A549 (cell line): Measurements from ENCODE around the gene PROC. TPM values are rescaled to one million over a fixed set of nuclear protein-coding genes. Genes with fewer than 3 reads are reported as not detected.

Experiments
- ATAC-seq, 2 experiments: fragments of 200-7000 bp in 1 of 2; fragments of >200 bp in 1 of 2; cut with Nextera tagmentation in 1 of 2; cut with Tn5 transposase in 1 of 2; 3 replicates each; pipeline versions ENCODE4 v1.8.0 to v1.9.1; 2018 to 2020; ENCODE audit warnings: mild to moderate bottlenecking in 1 of 2, moderate library complexity in 1 of 2
- CTCF ChIA-PET: fragments of 300-600 bp; sonication (Branson Sonifier 250); formaldehyde crosslinking; extraction: SDS; loops from one replicate; lab custom pipeline; 2021; ENCODE audit warnings: antibody characterized with exemption, inconsistent platforms; lab: Yijun Ruan, JAX
- POLR2A ChIA-PET: fragments of 350-600 bp; formaldehyde crosslinking; extraction: SDS; loops from one replicate; lab custom pipeline; 2021; ENCODE audit warnings: antibody characterized with exemption, inconsistent platforms; lab: Yijun Ruan, JAX
- DNase-seq, 2 experiments: peaks; one replicate each; pipeline versions ENCODE4 v3.0.0 to v3.0.0-alpha.2; 2011 to 2016; ENCODE audit warnings: low read depth in 1 of 2, low spot score in 1 of 2
- FAIRE-seq: peaks from 2 replicates; lab custom pipeline; 2011; peaks lifted over from hg19 to GRCh38; lab: Jason Lieb, UNC
- H3K27ac ChIP-seq, 2 experiments: fragments of >200 bp; sonication (Bioruptor Twin); formaldehyde crosslinking; 3 replicates each; pipeline ENCODE4 v1.5.1; 2016 to 2017
- H3K4me1 ChIP-seq: fragments of >200 bp; sonication (Bioruptor Twin); formaldehyde crosslinking; 3 replicates; pipeline ENCODE4 v1.6.1; 2016
- H3K4me2 ChIP-seq: fragments of >200 bp; sonication (Bioruptor Twin); formaldehyde crosslinking; 3 replicates; pipeline ENCODE4 v1.6.1; 2016
- H3K4me3 ChIP-seq: fragments of >200 bp; sonication (Bioruptor Twin); formaldehyde crosslinking; 3 replicates; pipeline ENCODE4 v1.5.1; 2016
- H3K9me3 ChIP-seq: fragments of >200 bp; sonication (Bioruptor Twin); formaldehyde crosslinking; 3 replicates; pipeline ENCODE4 v1.6.1; 2016
- BHLHE40 ChIP-seq: IDR thresholded peaks from 2 replicates; pipeline ENCODE4 v1.6.1; 2012; ENCODE audit warnings: low read depth, low read length, inconsistent platforms
- CBX8 ChIP-seq: fragments of 200-600 bp; sonication (generic); IDR thresholded peaks from 2 replicates; pipeline ENCODE4 v1.6.1; 2016
- CEBPB ChIP-seq, 2 experiments: fragments of >200 bp in 1 of 2; sonication (Bioruptor Twin) in 1 of 2; formaldehyde crosslinking in 1 of 2; IDR thresholded peaks; 2 replicates each; pipeline ENCODE4 v1.6.1; 2012 to 2016
- CTCF ChIP-seq: fragments of >200 bp; sonication (Bioruptor Twin); formaldehyde crosslinking; IDR thresholded peaks from 3 replicates; pipeline ENCODE4 v1.5.1; 2016
- EHF ChIP-seq: fragments of 250-450 bp; sonication (Bioruptor Pico); IDR thresholded peaks from 2 replicates; pipeline ENCODE4 v1.5.0; 2020; ENCODE audit warnings: mild to moderate bottlenecking
- EHMT2 ChIP-seq: fragments of 200-600 bp; sonication (generic); IDR thresholded peaks from 2 replicates; pipeline ENCODE4 v1.6.1; 2016; ENCODE audit warnings: antibody characterized with exemption, low read depth, mild to moderate bottlenecking, moderate library complexity
- FOSB ChIP-seq: fragments of 250-450 bp; sonication (Bioruptor Pico); IDR thresholded peaks from 2 replicates; pipeline ENCODE4 v1.5.0; 2020; ENCODE audit warnings: mild to moderate bottlenecking, moderate library complexity
- FOSL2 ChIP-seq, 2 experiments: fragments of 450-650 bp in 1 of 2; fragments of >200 bp in 1 of 2; sonication (Bioruptor Twin) in 1 of 2; formaldehyde crosslinking; IDR thresholded peaks; 2 replicates each; pipeline versions ENCODE4 v1.5.0 to v1.6.1; 2016 to 2020; ENCODE audit warnings: mild to moderate bottlenecking in 1 of 2, moderate library complexity in 1 of 2
- FOXS1 ChIP-seq: fragments of 250-450 bp; sonication (Bioruptor Pico); IDR thresholded peaks from 2 replicates; pipeline ENCODE4 v1.5.0; 2020; ENCODE audit warnings: mild to moderate bottlenecking, moderate library complexity
- HEYL ChIP-seq: fragments of 250-450 bp; sonication (Bioruptor Pico); IDR thresholded peaks from 2 replicates; pipeline ENCODE4 v1.8.0; 2021; ENCODE audit warnings: mild to moderate bottlenecking, moderate library complexity
- HOXB5 ChIP-seq: fragments of 250-450 bp; sonication (Bioruptor Pico); IDR thresholded peaks from 2 replicates; pipeline ENCODE4 v1.5.0; 2020; ENCODE audit warnings: mild to moderate bottlenecking, moderate library complexity
- JUNB ChIP-seq: fragments of >200 bp; sonication (Bioruptor Twin); formaldehyde crosslinking; IDR thresholded peaks from 2 replicates; pipeline ENCODE4 v1.6.1; 2016
- KDM1A ChIP-seq: fragments of 200-600 bp; sonication (generic); IDR thresholded peaks from 2 replicates; pipeline ENCODE4 v1.6.1; 2016; ENCODE audit warnings: low read depth, mild to moderate bottlenecking
- MYC ChIP-seq: IDR thresholded peaks from 2 replicates; pipeline ENCODE4 v1.6.1; 2012; ENCODE audit warnings: mild to moderate bottlenecking, inconsistent platforms, low read length, improper control_type of control experiment, borderline replicate concordance
- NPAS2 ChIP-seq: fragments of 250-450 bp; sonication (Bioruptor Pico); IDR thresholded peaks from 2 replicates; pipeline ENCODE4 v1.8.0; 2022; ENCODE audit warnings: mild to moderate bottlenecking, moderate library complexity, borderline replicate concordance
- POLR2A ChIP-seq: IDR thresholded peaks from 2 replicates; pipeline ENCODE4 v1.6.1; 2012; ENCODE audit warnings: mild to moderate bottlenecking, low read length
- RFX5 ChIP-seq: fragments of 450-650 bp; IDR thresholded peaks from 2 replicates; pipeline ENCODE4 v1.7.1; 2014; ENCODE audit warnings: antibody characterized with exemption, mild to moderate bottlenecking, moderate library complexity
- SREBF2 ChIP-seq: fragments of 450-650 bp; IDR thresholded peaks from 2 replicates; pipeline ENCODE4 v1.6.1; 2014; ENCODE audit warnings: mild to moderate bottlenecking, moderate library complexity
- ZC3H11A ChIP-seq: fragments of 450-650 bp; IDR thresholded peaks from 2 replicates; pipeline ENCODE4 v1.6.1; 2014; ENCODE audit warnings: antibody characterized with exemption, mild to moderate bottlenecking
- whole genome bisulfite sequencing: methylation state at CpG from one replicate; pipeline ENCODE4 v1.1.6; 2017; ENCODE audit errors: missing lambda C conversion rate; 5-methylcytosine and 5-hydroxymethylcytosine counted together
- polyA plus RNA-seq, 4 experiments: library from polyadenylated mRNA; depleted of rRNA in 3 of 4; stranded (reverse); fragments of >200 nt; fragmentation: RNase III in 1 of 4; extraction: RNeasy Plus Mini Kit Qiagen cat#74134 plus additional on column Dnase treatment in 1 of 4; gene quantifications; 2 replicates in 3 of 4; 3 replicates in 1 of 4; pipeline ENCODE4 v1.2.3, GENCODE V29; 2011 to 2017
- TF ChIP-seq, protein P1 (sequence below): IDR thresholded peaks from 2 replicates; pipeline ENCODE4 v1.6.1; 2012
- TF ChIP-seq, protein P2 (sequence below): IDR thresholded peaks from 2 replicates; pipeline ENCODE4 v1.6.1; 2012; ENCODE audit warnings: low read depth, borderline replicate concordance
- TF ChIP-seq, protein P3 (sequence below): fragments of 250-450 bp; sonication (Bioruptor Pico); IDR thresholded peaks from 2 replicates; pipeline ENCODE4 v1.5.0; 2020; ENCODE audit warnings: low read depth, mild to moderate bottlenecking, moderate library complexity

PROC gene
- polyA plus RNA-seq, 2 of the 4 experiments (the other 2 are of a cell fraction), result 2.0 to 7.9 TPM

DNA sequence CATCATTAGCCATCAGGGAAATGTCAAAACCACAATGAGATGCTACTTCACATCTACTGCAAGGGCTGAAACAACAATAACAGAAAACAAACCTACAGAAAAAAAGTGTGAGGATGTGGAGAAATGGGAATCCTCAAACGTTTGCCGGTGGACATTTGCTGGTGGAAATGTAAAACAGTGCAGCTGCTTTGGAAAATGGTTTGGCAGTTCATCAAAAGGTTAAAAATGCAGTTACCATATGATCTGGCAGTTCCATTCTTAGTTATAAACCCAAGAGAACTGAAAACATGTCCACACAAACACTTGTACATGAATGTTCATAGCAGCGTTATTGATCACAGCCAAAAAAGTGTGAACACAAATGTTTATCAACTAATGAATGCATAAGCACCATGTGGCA, 44.2 kb downstream of the PROC start:
- 79% methylated on average over 3 of the region's 3 CpGs for WGBS
- no peaks in the 10 kb centered on the region for H3K4me1 ChIP-seq
- H3K4me2 ChIP-seq, result no peak overlapping the region
- no peak overlapping the region for H3K27ac ChIP-seq
- ChIA-PET CTCF (interaction anchor here (1.1 to 2.2 kb wide), 4 partner anchors 17 to 412 kb away, joined by 3 to 9 read pairs (median 4); no protein-coding TSS in a partner anchor), POLR2A (no interaction called here)
- H3K9me3 ChIP-seq, result no peaks in the 10 kb centered on the region
- no peak for FAIRE-seq
- no peak for DNase-seq
- no peak for ATAC-seq
- TF ChIP-seq POLR2A (no peak), ZC3H11A (no peak), EHMT2 (no peak), MYC (no peak), SREBF2 (no peak), BHLHE40 (no peak), EHF (CRISPR knock-in tag) (no peak), KDM1A (no peak), JUNB (no peak), HOXB5 (CRISPR knock-in tag) (no peak), FOXS1 (no peak), CEBPB (IDR thresholded peaks at IDR 0.05) (no peak), RFX5 (no peak)
- TF ChIP-seq, protein P1, sequence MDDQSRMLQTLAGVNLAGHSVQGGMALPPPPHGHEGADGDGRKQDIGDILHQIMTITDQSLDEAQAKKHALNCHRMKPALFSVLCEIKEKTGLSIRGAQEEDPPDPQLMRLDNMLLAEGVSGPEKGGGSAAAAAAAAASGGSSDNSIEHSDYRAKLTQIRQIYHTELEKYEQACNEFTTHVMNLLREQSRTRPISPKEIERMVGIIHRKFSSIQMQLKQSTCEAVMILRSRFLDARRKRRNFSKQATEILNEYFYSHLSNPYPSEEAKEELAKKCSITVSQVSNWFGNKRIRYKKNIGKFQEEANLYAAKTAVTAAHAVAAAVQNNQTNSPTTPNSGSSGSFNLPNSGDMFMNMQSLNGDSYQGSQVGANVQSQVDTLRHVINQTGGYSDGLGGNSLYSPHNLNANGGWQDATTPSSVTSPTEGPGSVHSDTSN, result no peak
- TF ChIP-seq, protein P2, sequence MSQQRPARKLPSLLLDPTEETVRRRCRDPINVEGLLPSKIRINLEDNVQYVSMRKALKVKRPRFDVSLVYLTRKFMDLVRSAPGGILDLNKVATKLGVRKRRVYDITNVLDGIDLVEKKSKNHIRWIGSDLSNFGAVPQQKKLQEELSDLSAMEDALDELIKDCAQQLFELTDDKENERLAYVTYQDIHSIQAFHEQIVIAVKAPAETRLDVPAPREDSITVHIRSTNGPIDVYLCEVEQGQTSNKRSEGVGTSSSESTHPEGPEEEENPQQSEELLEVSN, result no peak
- TF ChIP-seq, protein P3, sequence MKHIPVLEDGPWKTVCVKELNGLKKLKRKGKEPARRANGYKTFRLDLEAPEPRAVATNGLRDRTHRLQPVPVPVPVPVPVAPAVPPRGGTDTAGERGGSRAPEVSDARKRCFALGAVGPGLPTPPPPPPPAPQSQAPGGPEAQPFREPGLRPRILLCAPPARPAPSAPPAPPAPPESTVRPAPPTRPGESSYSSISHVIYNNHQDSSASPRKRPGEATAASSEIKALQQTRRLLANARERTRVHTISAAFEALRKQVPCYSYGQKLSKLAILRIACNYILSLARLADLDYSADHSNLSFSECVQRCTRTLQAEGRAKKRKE (CRISPR knock-in tag), result no peak
- H3K4me3 ChIP-seq, result no peak overlapping the region

GRCh38 chr2:127463155-127463991, 45.1 kb downstream of the PROC start:
- ChIA-PET CTCF (interaction anchor here (0.6 to 2.2 kb wide), 5 partner anchors 16 to 1365 kb away, joined by 3 to 9 read pairs (median 3); no protein-coding TSS in a partner anchor), POLR2A (no interaction called here)
- Histone ChIP-seq H3K4me3 (no peak overlapping the region), H3K27ac (no peak overlapping the region), H3K4me1 (no peaks in the 10 kb centered on the region), H3K4me2 (no peak overlapping the region), H3K9me3 (no peaks in the 10 kb centered on the region)
- no peak for FAIRE-seq
- DNase-seq, result no peak
- 87% methylated on average over 19 of the region's 19 CpGs for WGBS
- no peak for TF ChIP-seq KDM1A
- TF ChIP-seq FOSL2 (IDR thresholded peaks at IDR 0.05), result no peak
- TF ChIP-seq FOSL2 (CRISPR knock-in tag; IDR thresholded peaks at IDR 0.05), result no peak
- TF ChIP-seq, protein P2, result no peak
- TF ChIP-seq NPAS2, result no peak
- no peak for TF ChIP-seq CTCF
- no peak for TF ChIP-seq HEYL (CRISPR knock-in tag)
- no peak for TF ChIP-seq EHMT2
- TF ChIP-seq FOSB (CRISPR knock-in tag), result no peak
- no peak for TF ChIP-seq CBX8
- ATAC-seq, result peak in 1 of 2 experiments; percentile 45; a peak in 2 of 6 replicates
